ENCODE results near the gene ANKUB1.
A peak's percentile ranks its signal among the peaks of the same experiment; 100 is the strongest.

ANKUB1 gene

DNA sequence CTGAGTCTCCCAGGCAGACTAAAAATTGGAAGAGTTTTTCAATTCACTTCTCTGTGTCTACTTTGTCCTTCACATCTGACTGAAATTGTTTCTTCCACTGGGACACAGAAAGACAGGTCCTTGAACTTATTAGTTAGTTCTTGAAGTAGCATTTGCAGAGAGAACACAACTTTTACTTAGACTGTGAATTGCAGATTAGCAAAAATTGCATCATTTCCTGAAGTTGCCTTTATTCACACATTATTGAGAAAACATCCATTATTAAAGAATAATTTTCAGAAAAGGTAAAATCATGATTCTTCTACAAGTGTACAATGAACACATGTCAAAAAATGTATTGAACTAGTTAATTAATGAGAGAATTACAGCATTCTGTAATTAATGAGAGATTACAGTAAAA lies 38.6 kb downstream of the ANKUB1 start:
- no peak for DNase-seq (ENCODE audit: low read depth)
- in situ Hi-C loops (cut with HindIII; ENCODE audit: low sequenced_read_pairs), result no loop called here
- TF ChIP-seq, protein P1, sequence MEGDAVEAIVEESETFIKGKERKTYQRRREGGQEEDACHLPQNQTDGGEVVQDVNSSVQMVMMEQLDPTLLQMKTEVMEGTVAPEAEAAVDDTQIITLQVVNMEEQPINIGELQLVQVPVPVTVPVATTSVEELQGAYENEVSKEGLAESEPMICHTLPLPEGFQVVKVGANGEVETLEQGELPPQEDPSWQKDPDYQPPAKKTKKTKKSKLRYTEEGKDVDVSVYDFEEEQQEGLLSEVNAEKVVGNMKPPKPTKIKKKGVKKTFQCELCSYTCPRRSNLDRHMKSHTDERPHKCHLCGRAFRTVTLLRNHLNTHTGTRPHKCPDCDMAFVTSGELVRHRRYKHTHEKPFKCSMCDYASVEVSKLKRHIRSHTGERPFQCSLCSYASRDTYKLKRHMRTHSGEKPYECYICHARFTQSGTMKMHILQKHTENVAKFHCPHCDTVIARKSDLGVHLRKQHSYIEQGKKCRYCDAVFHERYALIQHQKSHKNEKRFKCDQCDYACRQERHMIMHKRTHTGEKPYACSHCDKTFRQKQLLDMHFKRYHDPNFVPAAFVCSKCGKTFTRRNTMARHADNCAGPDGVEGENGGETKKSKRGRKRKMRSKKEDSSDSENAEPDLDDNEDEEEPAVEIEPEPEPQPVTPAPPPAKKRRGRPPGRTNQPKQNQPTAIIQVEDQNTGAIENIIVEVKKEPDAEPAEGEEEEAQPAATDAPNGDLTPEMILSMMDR (IDR thresholded peaks at IDR 0.05; ENCODE audit: low read depth, low read length, missing control alignments), result no peak
- H3K4me3 ChIP-seq (ENCODE audit: low read depth, low read length), result no peak overlapping the region

DNA sequence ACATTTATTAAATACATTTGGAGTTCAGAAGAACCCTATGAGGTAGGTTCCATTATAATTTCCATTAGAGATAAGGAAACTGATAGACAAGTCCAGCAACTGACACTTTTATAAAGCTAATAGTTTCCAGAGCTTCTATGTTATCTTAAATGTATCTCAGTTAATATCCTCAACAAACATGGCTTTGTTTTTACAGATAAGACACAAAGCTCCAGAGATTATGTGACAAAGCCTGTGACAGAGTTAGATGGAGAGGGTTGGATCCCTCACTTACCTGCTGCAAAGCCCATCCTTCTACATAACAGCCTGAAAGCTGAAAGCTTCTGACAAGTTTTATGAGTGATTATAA lies 39.6 kb downstream of the ANKUB1 start:
- in situ Hi-C loops (cut with HindIII; ENCODE audit: low sequenced_read_pairs), result no loop called here
- no peak for DNase-seq (ENCODE audit: low read depth)

DNA sequence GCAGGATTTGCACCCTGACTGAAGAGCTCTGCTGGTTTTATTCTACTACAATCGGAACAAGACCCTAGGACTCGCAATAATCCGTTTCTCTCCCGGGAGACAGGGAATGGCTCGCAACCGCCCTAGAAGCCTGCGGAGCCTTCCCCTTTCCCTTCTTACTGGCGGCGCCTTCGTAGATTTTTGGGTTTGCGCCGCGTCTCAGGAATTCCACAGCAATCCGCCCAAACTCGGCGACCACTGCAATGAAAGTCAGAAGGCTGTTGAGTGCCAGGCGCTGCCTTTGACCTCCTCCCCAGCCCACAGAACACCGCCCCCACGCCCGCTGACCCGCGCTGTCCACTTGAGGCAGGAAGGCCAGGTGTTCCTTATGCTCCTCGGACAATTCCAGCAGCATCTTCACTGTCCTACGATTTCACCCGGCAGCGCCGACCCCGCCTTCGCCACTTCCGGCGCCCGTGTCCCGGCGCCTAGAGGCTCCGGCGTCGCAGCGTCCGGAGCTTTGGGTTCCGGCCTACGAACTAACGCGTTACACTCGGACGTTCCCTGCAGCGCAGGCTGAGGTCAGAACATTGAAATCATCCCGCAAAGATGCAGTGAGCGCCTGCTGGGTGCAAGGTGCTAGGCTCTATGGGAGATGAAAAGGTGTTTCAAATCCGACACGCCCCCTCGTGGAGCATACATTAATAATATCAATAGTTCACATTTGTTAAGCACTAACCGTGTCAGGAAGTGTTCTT lies 40.1 kb downstream of the ANKUB1 start, which contains the start of gene COMMD2:
Gene COMMD2 (minus strand): TSS at position 439 of the 737 bp plus-strand sequence. CDS start 45 bp downstream, at position 394.
- peak within 1 kb of the TSS; percentile 81 for H3K4me3 ChIP-seq (ENCODE audit: low read depth, low read length)
- TF ChIP-seq, protein P1 (IDR thresholded peaks at IDR 0.05; ENCODE audit: low read depth, low read length, missing control alignments), result peak; percentile 37
- in situ Hi-C loops (cut with HindIII; ENCODE audit: low sequenced_read_pairs), result no loop called here
- DNase-seq (ENCODE audit: low read depth), result peak; percentile 56

More for the DNA sequence above, 39.6 kb downstream of the ANKUB1 start:
- TF ChIP-seq, protein P1 (IDR thresholded peaks at IDR 0.05; ENCODE audit: low read depth, low read length, missing control alignments), result no peak
- peak overlapping the region; percentile 81 for H3K4me3 ChIP-seq (ENCODE audit: low read depth, low read length)

DNA sequence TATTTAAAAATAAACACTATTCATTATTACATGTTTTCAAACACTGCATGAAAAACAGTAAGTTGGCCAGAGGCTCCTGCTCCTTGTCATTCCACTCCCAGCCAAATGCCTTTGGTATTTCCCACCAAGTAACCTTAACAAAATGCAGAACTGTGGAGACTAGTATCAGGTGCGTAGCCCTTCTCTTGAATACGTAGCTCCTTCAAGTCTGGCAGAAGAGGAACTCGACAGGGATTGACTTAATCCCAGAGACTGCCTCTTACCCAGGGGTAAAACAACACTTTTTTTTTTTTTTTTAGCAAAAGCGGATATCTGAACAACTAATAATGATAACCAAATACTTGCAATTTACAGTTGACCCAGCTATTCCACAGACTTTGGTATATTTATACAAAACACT lies 40.8 kb downstream of the ANKUB1 start:
- in situ Hi-C loops (cut with HindIII; ENCODE audit: low sequenced_read_pairs), result no loop called here
- TF ChIP-seq, protein P1 (IDR thresholded peaks at IDR 0.05; ENCODE audit: low read depth, low read length, missing control alignments), result no peak
- peak overlapping the region; percentile 81 for H3K4me3 ChIP-seq (ENCODE audit: low read depth, low read length)
- DNase-seq (ENCODE audit: low read depth), result no peak

DNA sequence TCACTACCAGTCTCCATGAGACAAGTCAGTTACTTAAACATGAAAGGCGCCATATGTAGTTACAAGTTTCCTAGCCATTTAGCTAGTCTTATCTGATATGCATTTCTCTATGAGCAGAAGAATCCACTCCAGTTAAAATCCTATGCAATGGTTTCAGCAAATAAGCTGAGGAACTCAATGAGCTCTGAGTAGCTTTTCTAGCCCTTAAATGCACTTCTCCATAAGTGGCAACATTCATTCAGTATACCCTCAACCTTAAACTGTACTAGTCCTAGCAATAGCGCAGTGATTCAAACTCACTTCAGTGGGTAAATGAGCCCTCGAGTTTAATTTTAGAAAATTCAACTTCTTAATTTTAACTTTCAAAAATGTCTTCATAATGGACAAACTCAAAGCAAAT lies 47.7 kb downstream of the ANKUB1 start:
- no peak for DNase-seq (ENCODE audit: low read depth)
- no peak overlapping the region for H3K4me3 ChIP-seq (ENCODE audit: low read depth, low read length)
- TF ChIP-seq, protein P1 (IDR thresholded peaks at IDR 0.05; ENCODE audit: low read depth, low read length, missing control alignments), result no peak
- in situ Hi-C loops (cut with HindIII; ENCODE audit: low sequenced_read_pairs), result loop anchor here (25.0 kb wide), 1 partner anchor 232 kb away; no protein-coding TSS in a partner anchor

DNA sequence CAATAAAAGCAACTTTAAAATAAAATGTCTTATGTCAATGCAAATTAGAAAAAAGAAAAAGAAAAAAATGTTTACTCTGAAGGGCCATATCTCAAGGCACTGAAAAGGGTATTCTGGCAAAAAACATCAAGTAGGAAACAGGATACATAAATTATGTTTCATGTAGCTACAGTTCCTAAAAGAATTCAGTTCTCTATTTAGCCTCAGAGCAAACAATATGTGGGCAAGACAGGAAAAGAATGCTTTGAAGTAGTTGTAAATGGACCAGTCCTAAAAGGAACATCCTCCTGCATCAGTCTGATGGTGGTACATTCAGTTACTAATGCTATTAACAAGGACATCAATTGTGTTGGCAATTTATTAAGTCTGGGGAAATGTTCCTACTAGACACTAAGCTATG lies 48.2 kb downstream of the ANKUB1 start:
- TF ChIP-seq, protein P1 (IDR thresholded peaks at IDR 0.05; ENCODE audit: low read depth, low read length, missing control alignments), result no peak
- H3K4me3 ChIP-seq (ENCODE audit: low read depth, low read length), result no peak overlapping the region
- in situ Hi-C loops (cut with HindIII; ENCODE audit: low sequenced_read_pairs), result loop anchor here (25.0 kb wide), 1 partner anchor 232 kb away; no protein-coding TSS in a partner anchor
- DNase-seq (ENCODE audit: low read depth), result no peak

Measured in astrocyte of the cerebellum (primary cell).